ENCODE results near the gene CENPF.

The CENPF gene

GRCh38 chr1:214658175-214658574 is 55.2 kb downstream of the CENPF start:
- no peak overlapping the region for H3K27ac ChIP-seq (ENCODE audit: insufficient read depth in 1 of 2, low read depth in 1 of 2, low read length in 2 of 2, poor library complexity in 1 of 2, severe bottlenecking in 2 of 2)

GRCh38 chr1:214658785-214659184 is 55.8 kb downstream of the CENPF start:
- no peak for DNase-seq
- Histone ChIP-seq H3K4me1 (ENCODE audit: control extremely low read depth in 1 of 4, control insufficient read depth in 4 of 4, insufficient read depth in 4 of 4, low read length in 3 of 4) (no peaks in the 10 kb centered on the region), H3K4me3 (ENCODE audit: control insufficient read depth in 1 of 7, extremely low read depth in 1 of 7, insufficient read depth in 4 of 7, low read depth in 2 of 7, low read length in 6 of 7) (no peak overlapping the region), H3K36me3 (ENCODE audit: control insufficient read depth in 4 of 4, insufficient read depth in 4 of 4, low read length in 3 of 4) (peaks cover 30 to 92% (median 59%) of the 10 kb centered on the region in 4 experiments), H3K27ac (ENCODE audit: insufficient read depth in 1 of 2, low read depth in 1 of 2, low read length in 2 of 2, poor library complexity in 1 of 2, severe bottlenecking in 2 of 2) (no peak overlapping the region), H3K27me3 (replicated peaks in 2 of 5; ENCODE audit: control insufficient read depth in 4 of 5, insufficient read depth in 5 of 5, low read length in 4 of 5) (no peaks in the 10 kb centered on the region), H3K9me3 (ENCODE audit: control extremely low read depth in 1 of 5, control insufficient read depth in 4 of 5, insufficient read depth in 2 of 5, low read depth in 1 of 5, low read length in 4 of 5) (no peaks in the 10 kb centered on the region)
- 96% methylated on average over 6 of the region's 9 CpGs for WGBS (ENCODE audit: insufficient coverage)
- CTCF ChIA-PET = no interaction called here
- POLR2A ChIA-PET = no interaction called here

More at GRCh38 chr1:214658175-214658574, 55.2 kb downstream of the CENPF start:
- CTCF ChIA-PET = no interaction called here
- no peaks in the 10 kb centered on the region for H3K9me3 ChIP-seq (ENCODE audit: control extremely low read depth in 1 of 5, control insufficient read depth in 4 of 5, insufficient read depth in 2 of 5, low read depth in 1 of 5, low read length in 4 of 5)
- H3K4me3 ChIP-seq (ENCODE audit: control insufficient read depth in 1 of 7, extremely low read depth in 1 of 7, insufficient read depth in 4 of 7, low read depth in 2 of 7, low read length in 6 of 7) = no peak overlapping the region
- H3K4me1 ChIP-seq (ENCODE audit: control extremely low read depth in 1 of 4, control insufficient read depth in 4 of 4, insufficient read depth in 4 of 4, low read length in 3 of 4) = no peaks in the 10 kb centered on the region
- POLR2A ChIA-PET = no interaction called here
- H3K27me3 ChIP-seq (replicated peaks in 2 of 5; ENCODE audit: control insufficient read depth in 4 of 5, insufficient read depth in 5 of 5, low read length in 4 of 5) = no peaks in the 10 kb centered on the region
- peaks cover 27 to 90% (median 55%) of the 10 kb centered on the region in 4 experiments for H3K36me3 ChIP-seq (ENCODE audit: control insufficient read depth in 4 of 4, insufficient read depth in 4 of 4, low read length in 3 of 4)
- no peak for DNase-seq
- WGBS (ENCODE audit: insufficient coverage) = 100% methylated on average over 1 of the region's 1 CpG

GRCh38 chr1:214660190-214660589 is 57.2 kb downstream of the CENPF start:
- WGBS (ENCODE audit: insufficient coverage) = 100% methylated on average over 1 of the region's 2 CpGs
- Histone ChIP-seq H3K27me3 (replicated peaks in 2 of 5; ENCODE audit: control insufficient read depth in 4 of 5, insufficient read depth in 5 of 5, low read length in 4 of 5) (no peaks in the 10 kb centered on the region), H3K27ac (ENCODE audit: insufficient read depth in 1 of 2, low read depth in 1 of 2, low read length in 2 of 2, poor library complexity in 1 of 2, severe bottlenecking in 2 of 2) (no peak overlapping the region), H3K9me3 (ENCODE audit: control extremely low read depth in 1 of 5, control insufficient read depth in 4 of 5, insufficient read depth in 2 of 5, low read depth in 1 of 5, low read length in 4 of 5) (no peaks in the 10 kb centered on the region), H3K4me3 (ENCODE audit: control insufficient read depth in 1 of 7, extremely low read depth in 1 of 7, insufficient read depth in 4 of 7, low read depth in 2 of 7, low read length in 6 of 7) (no peak overlapping the region), H3K4me1 (ENCODE audit: control extremely low read depth in 1 of 4, control insufficient read depth in 4 of 4, insufficient read depth in 4 of 4, low read length in 3 of 4) (no peaks in the 10 kb centered on the region), H3K36me3 (ENCODE audit: control insufficient read depth in 4 of 4, insufficient read depth in 4 of 4, low read length in 3 of 4) (peaks cover 33 to 95% (median 62%) of the 10 kb centered on the region in 4 experiments)
- ChIA-PET CTCF (interaction anchor here (1.1 to 1.5 kb wide), 3 partner anchors 14 to 959 kb away, joined by 3 to 4 read pairs (median 3); no protein-coding TSS in a partner anchor), POLR2A (no interaction called here)
- no peak for DNase-seq

- POLR2A ChIA-PET = no interaction called here
- WGBS (ENCODE audit: insufficient coverage) = 98% methylated on average over 4 of the region's 4 CpGs
- no peaks in the 10 kb centered on the region for H3K9me3 ChIP-seq (ENCODE audit: control extremely low read depth in 1 of 5, control insufficient read depth in 4 of 5, insufficient read depth in 2 of 5, low read depth in 1 of 5, low read length in 4 of 5)
- no peaks in the 10 kb centered on the region for H3K4me1 ChIP-seq (ENCODE audit: control extremely low read depth in 1 of 4, control insufficient read depth in 4 of 4, insufficient read depth in 4 of 4, low read length in 3 of 4)
- no peaks in the 10 kb centered on the region for H3K27me3 ChIP-seq (replicated peaks in 2 of 5; ENCODE audit: control insufficient read depth in 4 of 5, insufficient read depth in 5 of 5, low read length in 4 of 5)
- DNase-seq = peak in 1 of 3 donors; percentile 2
- peaks cover 35 to 95% (median 59%) of the 10 kb centered on the region in 4 experiments for H3K36me3 ChIP-seq (ENCODE audit: control insufficient read depth in 4 of 4, insufficient read depth in 4 of 4, low read length in 3 of 4)
- H3K27ac ChIP-seq (ENCODE audit: insufficient read depth in 1 of 2, low read depth in 1 of 2, low read length in 2 of 2, poor library complexity in 1 of 2, severe bottlenecking in 2 of 2) = no peak overlapping the region
- CTCF ChIA-PET = interaction anchor here (1.1 to 1.5 kb wide), 2 partner anchors 404 to 959 kb away, joined by 3 read pairs; no protein-coding TSS in a partner anchor
- no peak overlapping the region for H3K4me3 ChIP-seq (ENCODE audit: control insufficient read depth in 1 of 7, extremely low read depth in 1 of 7, insufficient read depth in 4 of 7, low read depth in 2 of 7, low read length in 6 of 7)
Measured at GRCh38 chr1:214660900-214661299, 57.9 kb downstream of the CENPF start.

GRCh38 chr1:214662223-214662785 is 59.3 kb downstream of the CENPF start:
- no peaks in the 10 kb centered on the region for H3K9me3 ChIP-seq (ENCODE audit: control extremely low read depth in 1 of 5, control insufficient read depth in 4 of 5, insufficient read depth in 2 of 5, low read depth in 1 of 5, low read length in 4 of 5)
- POLR2A ChIA-PET = no interaction called here
- no peak overlapping the region for H3K27ac ChIP-seq (ENCODE audit: insufficient read depth in 1 of 2, low read depth in 1 of 2, low read length in 2 of 2, poor library complexity in 1 of 2, severe bottlenecking in 2 of 2)
- H3K4me1 ChIP-seq (ENCODE audit: control extremely low read depth in 1 of 4, control insufficient read depth in 4 of 4, insufficient read depth in 4 of 4, low read length in 3 of 4) = no peaks in the 10 kb centered on the region
- WGBS (ENCODE audit: insufficient coverage) = 100% methylated on average over 1 of the region's 3 CpGs
- H3K4me3 ChIP-seq (ENCODE audit: control insufficient read depth in 1 of 7, extremely low read depth in 1 of 7, insufficient read depth in 4 of 7, low read depth in 2 of 7, low read length in 6 of 7) = no peak overlapping the region
- no peak for DNase-seq
- no peaks in the 10 kb centered on the region for H3K27me3 ChIP-seq (replicated peaks in 2 of 5; ENCODE audit: control insufficient read depth in 4 of 5, insufficient read depth in 5 of 5, low read length in 4 of 5)
- H3K36me3 ChIP-seq (ENCODE audit: control insufficient read depth in 4 of 4, insufficient read depth in 4 of 4, low read length in 3 of 4) = peaks cover 21 to 94% (median 54%) of the 10 kb centered on the region in 4 experiments
- CTCF ChIA-PET = interaction anchor here (0.7 kb wide), 1 partner anchor 25 kb away, joined by 3 read pairs; no protein-coding TSS in a partner anchor

GRCh38 chr1:214664651-214665433 is 61.8 kb downstream of the CENPF start:
- WGBS (ENCODE audit: insufficient coverage) = 100% methylated on average over 3 of the region's 8 CpGs
- Histone ChIP-seq H3K36me3 (ENCODE audit: control insufficient read depth in 4 of 4, insufficient read depth in 4 of 4, low read length in 3 of 4) (peaks cover 15 to 70% (median 44%) of the 10 kb centered on the region in 4 experiments), H3K27me3 (replicated peaks in 2 of 5; ENCODE audit: control insufficient read depth in 4 of 5, insufficient read depth in 5 of 5, low read length in 4 of 5) (no peaks in the 10 kb centered on the region), H3K4me3 (ENCODE audit: control insufficient read depth in 1 of 7, extremely low read depth in 1 of 7, insufficient read depth in 4 of 7, low read depth in 2 of 7, low read length in 6 of 7) (no peak overlapping the region), H3K9me3 (ENCODE audit: control extremely low read depth in 1 of 5, control insufficient read depth in 4 of 5, insufficient read depth in 2 of 5, low read depth in 1 of 5, low read length in 4 of 5) (no peaks in the 10 kb centered on the region), H3K4me1 (ENCODE audit: control extremely low read depth in 1 of 4, control insufficient read depth in 4 of 4, insufficient read depth in 4 of 4, low read length in 3 of 4) (no peaks in the 10 kb centered on the region), H3K27ac (ENCODE audit: insufficient read depth in 1 of 2, low read depth in 1 of 2, low read length in 2 of 2, poor library complexity in 1 of 2, severe bottlenecking in 2 of 2) (no peak overlapping the region)
- DNase-seq = no peak
- ChIA-PET POLR2A (interaction anchor here (0.6 kb wide), 1 partner anchor 1610 kb away, joined by 3 read pairs; no protein-coding TSS in a partner anchor), CTCF (no interaction called here)

- peaks cover 15 to 62% (median 39%) of the 10 kb centered on the region in 4 experiments for H3K36me3 ChIP-seq (ENCODE audit: control insufficient read depth in 4 of 4, insufficient read depth in 4 of 4, low read length in 3 of 4)
- no peak for DNase-seq
- 100% methylated on average over 2 of the region's 4 CpGs for WGBS (ENCODE audit: insufficient coverage)
- CTCF ChIA-PET = no interaction called here
- H3K4me3 ChIP-seq (ENCODE audit: control insufficient read depth in 1 of 7, extremely low read depth in 1 of 7, insufficient read depth in 4 of 7, low read depth in 2 of 7, low read length in 6 of 7) = no peak overlapping the region
- POLR2A ChIA-PET = interaction anchor here (0.6 kb wide), 1 partner anchor 1611 kb away, joined by 3 read pairs; no protein-coding TSS in a partner anchor
- no peaks in the 10 kb centered on the region for H3K27me3 ChIP-seq (replicated peaks in 2 of 5; ENCODE audit: control insufficient read depth in 4 of 5, insufficient read depth in 5 of 5, low read length in 4 of 5)
- H3K9me3 ChIP-seq (ENCODE audit: control extremely low read depth in 1 of 5, control insufficient read depth in 4 of 5, insufficient read depth in 2 of 5, low read depth in 1 of 5, low read length in 4 of 5) = no peaks in the 10 kb centered on the region
- H3K4me1 ChIP-seq (ENCODE audit: control extremely low read depth in 1 of 4, control insufficient read depth in 4 of 4, insufficient read depth in 4 of 4, low read length in 3 of 4) = no peaks in the 10 kb centered on the region
- H3K27ac ChIP-seq (ENCODE audit: insufficient read depth in 1 of 2, low read depth in 1 of 2, low read length in 2 of 2, poor library complexity in 1 of 2, severe bottlenecking in 2 of 2) = no peak overlapping the region
Measured at GRCh38 chr1:214665606-214666110, 62.7 kb downstream of the CENPF start.

All from common myeloid progenitor, CD34-positive (primary cell).